ENCODE data around the gene POLR3B.
"Not testable (repeated sequence)": the region's sequence is repeated elsewhere in the genome, so short reads cannot be mapped to it uniquely, and the experiment has no call there.

POLR3B gene

DNA sequence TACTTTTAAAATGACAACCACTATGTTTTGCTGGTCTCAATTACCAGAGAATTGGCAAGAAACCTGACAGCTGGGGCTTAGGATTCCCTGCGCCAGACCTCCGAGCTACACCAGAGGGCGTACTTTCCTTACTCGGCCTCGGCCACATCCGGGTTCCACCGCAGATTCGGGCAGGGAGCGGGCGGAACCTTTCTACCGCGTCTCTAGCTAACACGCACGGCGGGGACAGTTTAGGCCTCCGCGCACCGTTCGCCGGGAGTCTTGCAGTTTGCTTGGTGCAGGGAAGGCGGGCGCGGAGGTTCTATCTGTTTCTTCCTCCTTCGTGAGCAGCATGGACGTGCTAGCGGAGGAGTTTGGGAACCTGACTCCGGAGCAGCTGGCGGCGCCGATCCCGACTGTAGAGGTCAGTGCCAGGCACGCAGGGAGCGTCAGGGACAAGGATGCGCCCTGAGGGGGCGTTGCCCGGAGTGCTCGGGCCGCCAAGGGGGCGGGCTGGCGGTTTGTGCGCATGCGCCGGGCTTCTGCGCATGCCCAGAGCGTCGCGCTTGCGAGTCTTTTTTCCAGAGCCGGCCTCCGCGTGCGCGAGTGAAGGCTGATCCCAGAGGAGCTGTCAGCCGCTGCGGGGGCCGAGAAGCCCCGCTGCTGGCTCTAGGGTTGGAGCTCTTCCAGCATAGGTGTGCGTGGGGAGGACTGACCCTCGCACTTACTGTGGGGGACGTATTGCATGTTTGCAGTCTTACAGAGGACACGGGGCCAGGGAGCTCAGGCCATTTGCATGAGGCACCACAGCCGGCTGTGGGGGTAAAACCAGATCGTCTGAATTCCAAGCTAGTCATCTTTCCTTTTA lies at the start of gene POLR3B:
Gene POLR3B, plus strand, starts transcription at position 200 of the 847 bp plus-strand sequence. Its CDS starts 132 bp downstream, at position 332.
- DNase-seq, result peak; percentile 93 to 100 (median 96)

DNA sequence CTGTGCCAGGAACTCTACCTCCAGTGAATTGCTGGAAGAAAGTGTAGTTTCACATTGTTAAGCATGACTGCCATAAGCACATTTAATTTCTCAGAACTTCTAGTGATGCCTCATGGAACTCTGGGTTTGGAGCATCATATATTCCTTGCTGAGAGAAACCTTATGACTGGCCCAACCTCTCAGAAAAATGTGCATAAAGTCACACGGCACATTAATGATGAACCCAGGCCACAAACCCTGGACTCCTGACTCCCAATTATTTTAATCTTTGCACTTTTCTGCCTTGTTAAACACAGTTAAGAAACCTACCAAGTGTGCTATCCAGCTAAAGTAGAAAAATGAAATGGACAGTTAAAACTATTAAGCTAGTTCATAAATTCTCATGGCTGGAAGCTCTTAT lies 49.4 kb upstream of the POLR3B start:
- no peak for DNase-seq

DNA sequence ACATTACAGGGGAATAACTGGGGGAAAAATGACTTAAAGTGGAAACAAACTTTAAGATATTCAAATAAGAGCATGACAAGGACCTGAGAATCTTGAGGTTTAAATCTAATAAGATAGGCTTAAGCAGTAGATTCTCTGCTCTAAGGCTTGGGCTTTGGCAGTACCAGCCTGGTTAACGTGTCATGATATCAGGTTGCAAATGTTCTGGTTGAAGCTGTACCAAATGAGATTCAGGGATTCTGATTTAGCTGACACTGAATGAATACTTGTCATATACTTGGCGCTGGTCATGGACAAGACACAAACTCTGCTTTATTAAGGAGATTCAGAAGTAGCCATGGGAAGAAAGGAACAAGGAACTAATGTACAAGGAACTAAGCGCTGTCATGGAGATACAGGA lies 48.9 kb upstream of the POLR3B start:
- no peak for DNase-seq

DNA sequence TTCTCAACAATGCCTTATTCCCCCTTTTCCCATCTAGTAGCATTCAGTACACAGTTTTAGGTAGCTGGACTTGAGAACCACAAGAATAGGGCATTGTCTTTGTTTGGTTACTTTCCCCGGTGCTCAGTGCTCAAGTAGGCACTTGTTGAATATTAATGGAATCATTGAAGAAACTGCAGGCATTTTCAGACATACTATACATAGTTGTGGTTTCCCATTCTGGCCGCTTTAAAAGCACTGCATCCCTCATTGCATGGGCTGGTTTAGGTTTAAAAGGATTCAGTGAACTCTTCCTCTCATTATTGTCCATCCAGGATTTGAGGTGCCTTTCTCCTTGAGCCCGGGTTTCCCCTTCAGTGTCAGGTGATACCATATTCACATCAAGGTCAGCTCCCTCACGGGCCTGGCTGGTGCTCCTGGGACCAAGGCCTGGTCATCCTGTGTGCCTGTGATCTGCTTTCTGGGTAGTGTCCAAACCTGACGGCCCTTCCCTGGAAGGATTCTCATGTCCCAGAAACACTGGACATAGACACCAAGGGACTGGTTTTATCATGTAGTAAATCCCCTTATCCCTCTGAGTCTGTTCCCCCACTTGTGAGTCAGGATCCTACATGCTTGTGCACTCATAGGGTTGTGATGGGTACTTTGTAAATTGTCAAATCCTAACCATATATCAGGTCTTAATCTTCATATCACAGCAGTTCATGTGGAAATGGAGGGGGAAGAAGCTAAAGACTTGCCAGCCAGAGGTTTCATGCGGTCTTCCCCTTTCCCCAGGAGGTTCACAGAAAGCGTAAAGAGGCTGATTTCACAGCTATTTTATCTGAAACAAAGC lies 47.7 kb upstream of the POLR3B start:
- no peak for DNase-seq

DNA sequence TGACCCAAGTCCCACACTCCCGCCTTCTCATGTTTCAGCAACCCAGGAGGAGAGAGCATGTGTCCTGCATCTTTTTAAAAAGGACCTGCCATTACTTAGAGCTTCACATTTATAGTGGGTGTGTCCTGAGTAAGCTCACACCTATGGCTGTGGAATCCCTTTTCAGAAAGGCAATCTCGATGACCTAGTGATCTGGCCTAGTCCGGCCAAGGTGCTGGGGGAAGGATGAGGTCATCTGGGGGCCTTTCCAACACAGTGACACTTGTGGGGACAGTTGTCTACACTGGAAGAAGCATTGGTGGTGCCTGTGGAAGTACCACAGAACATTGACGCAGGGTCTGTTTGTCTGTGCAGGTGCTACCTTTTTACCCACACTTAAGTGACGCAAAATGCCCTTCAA lies 46.9 kb upstream of the POLR3B start:
- no peak for DNase-seq

DNA sequence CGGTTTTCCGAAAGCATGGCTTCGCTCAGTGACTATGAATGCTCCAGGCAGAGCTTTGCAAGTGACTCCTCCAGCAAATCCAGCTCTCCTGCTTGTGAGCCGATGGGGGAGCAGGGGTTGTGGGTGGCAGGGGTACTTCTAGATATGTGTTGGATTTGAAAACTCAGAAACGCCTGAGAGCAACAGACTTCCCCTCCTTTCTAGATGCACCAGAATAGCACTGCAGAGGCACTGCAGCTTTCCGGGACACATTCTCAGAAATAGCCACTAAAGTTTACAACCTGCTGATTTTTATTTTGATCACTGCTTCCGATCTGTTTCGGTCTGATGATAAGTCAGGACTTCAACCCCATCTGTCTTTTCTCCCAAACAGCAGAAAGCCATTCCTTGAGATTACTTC lies 46.4 kb upstream of the POLR3B start:
- DNase-seq, result no peak

DNA sequence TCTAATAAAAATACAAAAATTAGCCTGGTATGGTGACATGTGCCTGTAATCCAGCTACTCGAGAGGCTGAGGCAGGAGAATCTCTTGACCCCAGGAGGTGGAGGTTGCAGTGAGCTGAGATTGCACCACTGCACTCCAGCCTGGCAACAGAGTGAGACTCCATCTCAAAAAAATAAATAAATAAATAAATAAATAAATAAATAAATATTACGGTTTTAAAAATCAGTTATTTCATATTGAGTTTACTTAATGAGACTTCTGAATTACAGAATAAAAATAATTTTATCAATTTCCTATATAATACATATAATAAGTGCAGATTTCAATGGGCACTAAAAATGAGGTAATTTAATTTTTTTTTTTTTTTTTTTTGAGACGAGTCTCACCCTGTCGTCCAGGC lies 44.1 kb upstream of the POLR3B start:
- DNase-seq, result not testable (repeated sequence)

DNA sequence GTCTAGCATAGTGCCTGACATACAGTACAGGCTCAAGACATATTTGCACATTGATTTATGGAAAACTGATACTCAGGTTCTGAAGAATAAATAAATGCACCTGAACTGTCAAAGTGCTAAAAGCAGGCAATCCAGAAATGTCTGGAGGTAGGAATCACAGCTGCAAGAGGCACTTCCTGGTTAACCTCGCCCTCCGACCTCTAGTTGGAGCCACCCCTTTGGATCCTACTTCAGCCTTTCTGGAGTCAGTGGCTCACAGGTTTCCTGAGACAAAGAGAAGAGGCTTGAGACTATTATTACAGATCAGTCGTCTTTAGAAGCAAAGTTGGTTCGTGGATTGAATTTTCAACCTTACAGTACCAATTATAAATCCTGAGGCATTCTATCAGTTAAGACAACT lies 42.0 kb upstream of the POLR3B start:
- DNase-seq, result no peak

DNA sequence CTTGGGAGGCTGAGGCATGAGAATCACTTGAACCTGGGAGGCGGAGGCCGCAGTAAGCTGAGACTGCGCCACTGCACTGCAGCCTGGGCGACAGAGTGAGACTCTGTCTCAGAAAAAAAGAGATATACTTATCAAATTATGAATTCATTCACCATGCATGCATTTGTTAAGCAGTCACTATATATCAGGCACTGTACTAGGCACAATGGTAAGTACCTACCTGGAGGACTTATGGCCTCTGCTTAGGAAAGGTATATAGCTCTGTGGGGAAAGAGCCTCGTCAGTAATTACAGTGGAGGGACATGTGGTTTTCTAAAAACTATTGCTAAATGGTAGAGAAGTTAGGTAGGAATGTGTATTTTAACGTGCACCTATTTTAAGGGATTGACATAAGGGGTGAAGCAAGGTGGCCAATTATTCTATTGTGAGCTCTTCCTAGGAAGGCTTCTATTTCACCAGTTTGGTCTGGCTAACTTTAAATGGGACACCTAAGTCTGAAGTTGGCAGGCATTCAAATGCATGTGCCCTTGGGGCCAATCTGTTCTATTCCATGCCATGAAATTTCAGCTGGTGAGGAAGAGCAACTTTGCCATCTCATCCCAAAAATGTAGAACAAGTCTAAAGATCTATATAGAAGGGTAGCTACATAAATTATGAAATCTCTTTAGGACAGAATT lies 40.0 kb upstream of the POLR3B start:
- no peak for DNase-seq

DNA sequence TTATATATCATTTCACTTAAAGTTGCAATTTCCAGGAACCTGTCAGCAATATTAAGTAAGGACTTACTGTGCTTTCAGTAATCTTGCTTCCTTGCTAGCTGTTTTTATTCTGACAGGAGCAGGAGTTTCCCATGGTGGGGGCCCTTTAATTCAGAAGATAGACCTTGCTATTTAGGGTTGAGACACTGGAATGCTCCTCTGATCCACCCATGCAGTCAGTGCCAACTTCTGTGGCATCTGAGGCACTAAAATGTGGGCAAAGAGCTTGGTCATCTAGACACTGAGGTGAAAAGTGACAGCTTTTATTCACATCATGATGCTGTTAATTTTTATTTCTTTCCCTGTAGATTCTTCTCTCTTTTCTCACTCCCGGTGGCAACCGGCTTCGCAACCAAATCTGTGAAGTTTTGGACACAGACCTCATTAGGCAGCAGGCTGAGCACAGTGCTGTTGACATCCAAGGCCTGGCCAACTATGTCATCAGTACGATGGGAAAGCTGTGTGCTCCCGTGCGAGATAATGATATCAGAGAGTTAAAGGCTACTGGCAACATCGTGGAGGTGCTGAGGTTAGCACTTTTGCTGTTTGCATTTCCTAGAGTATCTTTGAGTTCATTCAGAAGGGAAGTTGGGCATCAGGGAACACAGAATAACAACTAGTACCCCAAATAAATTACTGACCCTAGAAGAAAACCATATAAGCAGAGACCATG lies 36.3 kb upstream of the POLR3B start:
- DNase-seq, result no peak

DNA sequence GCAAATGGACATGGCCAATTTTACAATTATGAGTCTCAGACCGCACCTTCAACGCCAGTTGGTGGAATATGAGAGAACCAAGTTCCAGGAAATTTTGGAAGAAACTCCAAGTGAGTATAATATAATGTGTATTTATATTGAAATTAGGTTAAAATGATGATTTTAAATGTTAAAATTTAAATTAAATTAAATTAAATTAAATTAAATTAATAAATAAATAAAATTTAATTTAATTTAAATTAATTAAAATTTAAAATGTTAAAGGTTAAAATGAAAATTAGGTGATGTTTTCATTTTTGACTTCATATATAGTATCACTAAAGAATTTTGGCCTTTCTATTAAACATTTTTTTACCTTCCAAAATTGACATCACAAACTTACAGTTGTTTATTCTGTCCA lies 34.0 kb upstream of the POLR3B start:
- DNase-seq, result no peak

DNA sequence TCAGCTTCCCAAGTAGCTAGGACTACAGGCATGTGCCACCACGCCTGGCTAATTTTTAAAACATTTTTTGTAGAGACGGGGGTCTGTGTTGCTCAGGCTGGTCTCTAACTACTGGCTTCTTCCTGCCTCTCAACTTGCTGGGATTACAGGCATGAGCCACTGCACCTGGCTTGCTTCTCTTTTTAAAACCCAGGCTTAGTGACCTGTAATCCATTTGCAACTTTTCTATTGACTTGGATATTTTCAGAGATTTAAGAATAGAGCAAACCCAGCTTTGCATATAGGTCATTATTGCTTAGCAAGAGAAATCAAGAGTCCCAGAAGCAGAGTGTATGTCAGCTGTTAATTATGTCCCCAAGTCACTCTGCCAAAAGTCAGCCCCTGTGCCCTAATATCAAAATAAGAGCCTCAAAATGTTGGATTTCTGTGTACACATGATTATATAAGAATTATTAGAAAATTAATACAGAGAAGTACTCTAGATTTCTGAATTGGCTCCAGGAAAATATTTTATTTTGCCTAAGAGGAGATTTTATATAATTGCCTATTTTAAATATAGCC lies 30.2 kb upstream of the POLR3B start:
- DNase-seq, result no peak

DNA sequence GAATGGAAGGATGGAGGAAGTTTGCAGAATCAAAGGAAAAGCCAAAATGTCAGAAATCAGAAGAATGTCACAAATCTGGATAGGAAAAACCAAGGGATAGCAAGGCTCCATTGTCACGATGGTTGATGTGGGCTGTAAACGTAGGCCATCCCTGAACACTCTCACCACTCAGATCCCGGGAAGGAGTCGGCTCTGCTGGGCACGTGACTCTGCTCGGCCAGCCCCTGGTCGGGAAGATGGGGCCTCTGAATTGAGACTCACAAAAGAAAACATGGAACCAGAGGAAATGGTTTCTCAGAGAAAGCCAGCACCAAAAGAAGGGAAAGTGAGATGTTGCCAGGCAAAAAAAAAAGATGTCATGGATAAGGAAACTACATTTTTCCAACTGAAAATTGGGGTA lies 28.8 kb upstream of the POLR3B start:
- DNase-seq, result no peak

DNA sequence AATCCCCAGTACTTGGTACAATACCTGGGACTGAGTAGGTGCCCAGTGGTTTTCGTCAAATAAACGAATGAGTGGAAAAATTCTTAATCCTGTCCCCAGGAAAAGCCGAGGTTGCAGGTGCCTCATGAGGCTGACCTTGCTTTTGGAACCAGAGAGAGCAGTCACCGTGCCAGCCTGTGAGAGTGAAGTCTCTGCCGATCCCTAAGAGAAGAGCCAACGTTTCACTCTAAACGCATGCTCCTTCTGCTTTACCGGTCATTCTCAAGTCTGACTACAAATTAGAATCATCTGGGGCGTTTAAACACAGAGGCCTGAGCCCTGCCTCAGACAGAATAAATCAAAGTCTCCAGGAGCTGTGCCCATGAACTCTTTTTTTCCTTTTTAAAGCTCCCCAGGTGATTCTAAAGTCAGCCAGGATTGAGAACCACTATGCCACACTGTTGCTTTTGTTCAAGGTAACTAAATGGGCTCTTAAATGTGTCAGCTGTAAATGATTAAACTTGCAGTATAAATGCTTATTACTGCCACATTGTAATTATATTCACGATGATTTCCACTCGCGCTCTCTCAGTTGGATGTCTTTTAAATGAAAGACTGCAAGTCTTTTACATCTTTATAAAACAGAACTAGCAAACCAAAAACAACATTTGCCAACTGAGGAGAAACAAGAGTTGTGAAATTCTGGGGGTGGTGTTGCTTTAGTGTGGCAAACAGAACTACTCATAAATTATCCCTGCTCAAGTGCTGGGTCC lies 28.1 kb upstream of the POLR3B start:
- DNase-seq, result no peak

DNA sequence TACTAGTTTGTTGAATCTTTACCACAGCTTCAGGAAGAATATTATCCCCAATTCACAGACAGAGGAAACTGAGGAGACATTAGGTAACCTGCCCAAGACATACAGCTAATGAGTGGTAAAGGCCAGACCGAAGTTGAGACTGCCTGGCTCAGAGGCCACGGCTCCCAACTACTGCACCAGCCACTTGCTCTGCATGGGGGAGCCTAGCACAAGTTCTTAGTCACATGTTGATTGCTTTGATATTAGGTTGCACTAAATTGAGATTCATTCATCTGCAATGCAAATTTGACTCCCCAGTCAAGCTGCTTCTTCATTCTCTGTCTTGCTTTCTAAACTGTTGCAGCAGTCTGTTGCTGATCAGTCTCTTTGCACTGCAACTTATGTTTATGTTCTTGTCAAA lies 25.9 kb upstream of the POLR3B start:
- no peak for DNase-seq

DNA sequence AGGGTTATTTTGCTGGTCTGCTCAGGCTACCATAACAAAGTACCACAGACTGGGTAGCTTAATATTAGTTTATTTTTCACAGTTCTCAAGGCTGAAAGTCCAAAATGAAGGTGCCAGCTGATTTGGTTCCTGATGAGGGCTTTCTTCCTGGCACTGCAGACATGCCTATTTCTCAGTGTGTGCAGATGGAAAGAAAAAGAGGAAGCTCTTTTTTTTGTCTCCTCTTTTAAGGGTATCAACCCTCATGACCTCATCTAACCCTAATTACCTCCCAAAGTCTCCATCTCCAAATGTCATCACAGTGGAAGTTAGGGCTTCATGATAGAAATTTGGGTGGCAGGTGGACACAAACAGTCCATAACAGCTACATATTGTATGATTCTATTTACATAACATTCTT lies 25.0 kb upstream of the POLR3B start:
- no peak for DNase-seq

DNA sequence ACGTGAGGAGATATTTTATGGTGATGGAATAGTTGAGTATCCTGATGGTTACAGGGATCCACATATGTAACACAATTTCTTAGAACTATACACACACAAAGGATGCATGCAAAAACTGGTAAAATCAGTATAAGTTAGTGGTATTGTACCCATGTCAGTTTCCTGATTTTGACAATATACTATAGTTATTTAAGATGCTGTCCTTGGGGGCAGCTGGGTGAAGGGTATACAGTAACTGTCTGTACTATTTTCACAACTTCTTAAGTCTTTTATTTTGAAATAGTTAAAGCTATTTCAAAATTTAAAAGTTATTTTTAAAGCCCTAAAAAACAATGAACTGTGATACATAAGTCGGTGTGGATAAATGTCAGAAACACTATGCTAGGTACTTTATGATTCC lies 24.5 kb upstream of the POLR3B start:
- DNase-seq, result no peak

DNA sequence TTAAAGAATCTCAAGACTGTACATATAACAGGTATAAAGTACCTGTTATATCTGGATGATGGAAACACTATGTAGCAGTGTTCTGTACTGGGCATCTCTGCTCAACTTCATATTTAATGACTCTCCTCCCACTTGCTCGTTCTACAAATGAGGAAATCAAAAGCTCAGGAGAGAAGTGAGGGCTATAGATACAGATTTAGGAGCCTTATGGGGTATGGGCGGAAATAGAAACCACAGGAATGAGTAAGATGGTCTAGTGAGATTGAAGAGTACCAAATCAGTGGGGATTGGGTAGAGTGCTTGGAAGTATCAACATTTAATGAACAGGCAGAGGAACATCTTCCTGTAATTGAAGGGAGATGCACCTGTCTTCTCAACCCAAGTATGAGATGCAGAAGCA lies 23.8 kb upstream of the POLR3B start:
- DNase-seq, result no peak

DNA sequence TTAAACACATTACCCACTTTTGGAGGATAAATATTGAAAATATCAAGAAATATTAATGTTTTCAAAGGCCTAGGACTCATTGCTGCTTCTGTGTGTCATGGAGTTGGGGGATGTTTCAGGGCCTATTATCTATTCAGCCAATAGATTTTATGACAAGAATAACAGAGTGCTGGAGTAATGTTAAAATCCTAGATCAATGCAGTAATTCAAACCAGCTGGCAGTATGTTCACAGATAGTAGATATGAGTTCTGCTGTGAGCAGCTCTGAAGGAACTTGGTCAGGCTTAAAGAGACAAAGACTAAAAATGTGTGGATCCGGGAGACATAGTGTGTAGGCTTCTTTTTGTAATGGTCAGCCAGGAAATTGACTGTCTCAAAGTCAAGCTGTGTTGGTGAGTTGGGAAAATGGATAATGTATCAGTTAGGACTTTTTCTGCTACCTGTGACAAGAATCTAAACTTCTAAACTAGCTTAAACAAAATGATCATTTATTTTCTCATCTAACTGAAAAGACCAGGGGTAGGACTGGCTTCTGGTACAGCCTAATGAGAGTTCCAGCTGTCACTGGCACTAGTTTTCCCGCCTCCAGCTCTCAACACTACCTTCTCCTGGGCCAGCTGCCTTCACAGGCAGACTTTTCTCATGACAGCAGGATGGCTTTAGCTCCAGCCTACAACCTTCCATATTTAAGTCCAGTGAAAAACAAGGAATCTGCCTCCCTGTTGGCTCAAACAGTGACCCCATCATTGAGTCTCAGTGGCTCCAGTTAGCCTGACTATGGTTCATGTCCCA lies 16.3 kb upstream of the POLR3B start:
- DNase-seq, result no peak

DNA sequence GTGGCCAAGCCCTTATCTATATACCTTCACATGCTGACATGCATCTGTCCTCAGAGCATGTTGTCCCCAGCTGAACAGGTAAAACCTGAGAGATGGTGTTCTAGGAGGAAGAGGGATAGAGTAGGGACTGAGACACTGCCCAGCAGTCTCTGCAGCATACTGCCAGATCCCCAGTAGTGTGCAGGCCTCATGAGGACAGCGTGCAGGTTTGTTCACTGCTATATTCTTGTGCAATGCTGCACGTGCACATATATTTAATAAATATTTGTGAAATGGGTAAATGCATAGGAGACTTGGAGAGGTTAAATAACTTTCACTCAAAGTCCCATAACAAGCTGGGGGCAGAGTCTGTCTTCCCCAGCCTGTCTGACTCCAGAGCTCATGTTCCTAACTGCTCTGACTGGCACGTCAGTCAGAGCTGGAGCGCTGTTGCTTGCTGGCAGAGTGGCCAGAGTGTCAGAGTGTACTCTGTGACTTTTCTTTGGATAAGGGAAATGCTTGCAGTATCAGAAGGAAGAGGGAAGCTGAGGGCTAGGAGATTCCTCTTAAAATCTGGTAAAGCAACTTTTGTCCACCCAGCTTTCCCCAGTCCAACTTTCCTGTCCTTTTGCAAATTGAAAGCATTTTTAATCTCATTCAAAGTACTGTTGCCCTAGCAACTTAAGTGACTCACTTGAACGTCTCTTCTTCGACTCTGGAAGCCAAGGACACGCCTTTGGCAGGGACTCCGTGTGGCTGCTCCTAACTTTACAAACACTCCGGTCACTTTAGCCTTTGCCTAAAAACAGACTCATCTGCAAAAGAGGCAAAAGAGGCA lies 14.9 kb upstream of the POLR3B start:
- DNase-seq, result no peak
